Activated T-cell treated with anti-CD3 and anti-CD28 coated beads for 24 hours (primary cell): Measurements from ENCODE around the gene NPAS3.
"Not testable (repeated sequence)": the region's sequence is repeated elsewhere in the genome, so short reads cannot be mapped to it uniquely, and the experiment has no call there.

ENCODE experiments used
- DNase-seq: peaks from one replicate; pipeline ENCODE4 v3.0.0-alpha.2; 2020; ENCODE audit warnings: low read depth

NPAS3 gene

DNA sequence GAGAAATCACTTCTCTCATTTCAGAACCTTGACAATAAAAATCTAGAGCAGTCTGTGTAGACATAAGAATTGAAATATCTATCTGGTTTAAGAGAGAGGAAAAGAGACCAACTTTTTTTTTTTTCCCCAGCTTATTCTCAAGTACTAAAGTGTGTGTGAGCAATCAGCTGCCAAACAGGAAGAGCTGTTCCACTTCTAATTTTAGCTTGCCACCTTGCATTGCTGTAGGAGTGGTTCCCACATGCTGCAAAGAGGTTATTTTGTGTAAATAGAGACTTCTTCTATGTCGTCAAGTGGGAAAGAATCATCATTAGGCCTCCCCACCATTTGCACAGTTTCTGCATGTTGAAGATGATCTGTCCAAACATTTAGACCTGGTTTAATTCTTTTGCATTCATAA, 142.6 kb downstream of the NPAS3 start:
- no peak for DNase-seq

DNA sequence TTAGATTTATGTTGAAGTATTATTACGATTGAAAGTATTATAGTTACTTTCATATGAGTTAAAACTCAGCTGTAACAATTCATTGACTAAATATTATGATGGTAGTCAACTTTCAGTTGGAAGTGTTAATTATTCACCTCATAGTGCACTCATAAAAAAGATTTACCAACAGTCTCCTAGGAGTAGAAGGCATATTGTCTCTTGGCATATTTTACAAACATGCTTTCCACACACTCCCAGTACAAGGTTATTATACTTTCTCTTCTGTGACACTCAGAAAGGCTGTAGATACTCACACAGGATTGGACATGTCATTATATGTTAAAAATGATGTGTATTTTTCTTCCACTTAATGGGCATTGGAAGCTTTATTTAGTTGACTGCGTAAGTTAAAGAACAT, 147.1 kb downstream of the NPAS3 start:
- DNase-seq = no peak

DNA sequence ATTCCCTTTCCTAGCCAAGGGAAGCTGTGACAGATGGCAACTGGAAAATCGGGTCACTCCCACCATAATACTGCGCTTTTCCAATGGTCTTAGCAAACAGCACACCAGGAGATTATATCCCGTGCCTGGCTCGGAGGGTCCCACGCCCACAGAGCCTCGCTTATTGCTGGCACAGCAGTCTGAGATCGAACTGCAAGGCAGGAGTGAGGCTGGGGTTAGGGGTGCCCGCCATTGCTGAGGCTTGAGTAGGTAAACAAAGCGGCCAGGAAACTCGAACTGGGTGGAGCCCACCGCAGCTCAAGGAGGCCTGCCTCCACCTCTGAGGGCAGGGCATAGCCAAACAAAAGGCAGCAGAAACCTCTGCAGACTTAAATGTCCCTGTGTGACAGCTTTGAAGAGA, 149.6 kb downstream of the NPAS3 start:
- not testable (repeated sequence) for DNase-seq

DNA sequence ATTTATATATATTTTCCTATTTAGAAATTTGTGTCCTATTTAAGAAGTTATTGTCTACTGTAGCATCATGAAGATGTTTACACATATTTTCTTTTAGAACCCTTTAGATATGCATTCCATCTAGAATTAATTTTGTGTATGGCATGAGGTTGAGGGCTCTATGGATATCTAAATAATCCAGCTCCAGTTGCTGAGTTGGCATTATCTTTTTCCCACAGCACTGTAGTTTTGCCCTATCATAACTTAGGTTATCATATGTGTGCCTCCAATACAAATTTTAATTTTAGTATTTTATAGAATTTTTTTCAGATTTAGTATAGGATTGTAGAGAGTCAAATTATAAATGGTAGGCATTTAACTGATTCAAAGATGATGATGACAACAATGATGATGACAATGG, 159.3 kb downstream of the NPAS3 start:
- DNase-seq = no peak

DNA sequence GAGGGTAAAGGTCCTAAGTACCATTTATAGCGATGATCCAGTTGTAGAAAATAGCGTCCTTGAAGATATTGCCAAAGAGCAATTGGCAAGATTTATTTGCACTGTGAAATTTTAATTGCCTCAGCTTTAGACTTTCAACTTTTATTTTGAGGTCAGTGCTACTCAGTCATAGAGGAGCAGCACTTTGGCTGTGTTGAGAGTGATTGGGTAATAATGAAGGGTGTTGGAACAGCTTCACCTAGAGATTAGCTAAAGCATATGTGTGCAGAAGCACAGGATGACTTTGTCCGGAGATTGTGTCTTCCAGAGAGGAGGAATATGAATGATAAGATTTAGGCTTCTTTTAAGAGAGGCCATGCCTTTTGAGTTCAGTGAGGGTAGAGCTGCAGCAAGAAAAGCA, 164.8 kb downstream of the NPAS3 start:
- no peak for DNase-seq

DNA sequence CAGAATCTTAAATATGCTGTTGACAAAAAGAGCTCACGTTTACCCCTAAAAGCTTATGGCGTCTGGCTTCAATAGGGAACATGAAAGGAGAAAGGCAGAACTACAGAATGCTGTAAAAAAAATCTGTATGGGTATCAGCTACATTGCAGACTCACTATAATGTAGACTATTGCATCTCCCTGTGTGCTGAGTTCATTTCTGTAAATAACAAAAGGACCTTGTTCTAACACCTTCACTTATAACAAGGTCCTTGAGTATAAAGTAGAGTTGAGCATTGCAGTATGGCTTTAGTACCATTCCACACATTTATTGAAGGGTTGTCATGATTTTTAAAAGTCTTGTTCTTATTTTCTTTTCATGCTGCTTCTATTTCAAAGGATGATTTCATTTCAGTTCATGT, 165.3 kb downstream of the NPAS3 start:
- DNase-seq = no peak

DNA sequence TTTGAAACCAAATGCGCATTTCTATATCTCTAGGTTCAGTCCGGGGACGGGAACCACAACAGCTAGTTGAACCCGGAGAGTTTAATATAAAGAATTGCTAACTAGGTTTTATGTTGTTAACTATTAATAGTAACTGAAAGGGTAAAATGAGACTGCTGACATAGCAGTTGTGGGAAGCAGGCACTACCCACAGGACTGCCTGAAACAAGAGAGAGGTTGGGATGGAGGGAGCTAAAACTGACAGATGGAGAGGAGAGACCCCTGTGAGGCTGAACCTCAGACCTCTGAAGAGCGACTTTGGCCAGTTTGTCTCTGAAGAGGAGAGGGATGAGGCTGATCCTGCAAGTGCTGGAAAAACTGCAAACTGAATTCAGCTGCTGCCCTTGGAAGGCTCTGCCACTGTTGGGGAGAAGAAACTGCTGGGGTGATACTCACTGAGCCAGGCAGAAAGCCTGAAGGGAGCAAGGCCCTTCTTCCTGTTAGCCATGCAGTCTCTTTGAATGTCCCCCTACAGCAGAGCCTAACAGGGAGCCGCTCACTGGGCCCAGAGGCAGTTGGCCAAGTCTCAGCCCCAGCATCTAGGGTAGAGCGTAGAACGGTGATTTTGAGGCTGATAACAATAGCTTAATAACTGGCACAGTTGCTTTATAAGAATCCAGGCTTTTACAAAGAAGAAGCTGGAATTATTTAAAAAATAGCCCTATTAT, 172.2 kb downstream of the NPAS3 start:
- no peak for DNase-seq

DNA sequence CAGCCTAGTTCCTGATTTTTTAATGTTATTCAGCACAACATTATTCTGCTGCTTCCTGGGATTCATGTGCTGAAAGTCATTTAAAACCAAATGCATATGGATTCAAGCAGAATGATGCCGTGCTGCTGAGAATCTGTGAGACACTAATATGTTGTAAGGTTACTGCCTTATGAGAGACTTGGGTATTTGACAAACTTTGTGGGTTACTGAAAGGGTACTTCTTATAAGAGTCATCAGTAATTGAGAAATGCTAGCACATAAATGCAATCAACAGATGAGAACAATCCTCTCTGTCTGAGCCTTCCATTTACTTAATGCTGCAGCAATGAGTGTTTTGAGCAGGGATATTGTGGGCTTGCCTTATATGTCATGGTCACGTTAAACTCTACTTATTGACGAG, 175.7 kb downstream of the NPAS3 start:
- no peak for DNase-seq

DNA sequence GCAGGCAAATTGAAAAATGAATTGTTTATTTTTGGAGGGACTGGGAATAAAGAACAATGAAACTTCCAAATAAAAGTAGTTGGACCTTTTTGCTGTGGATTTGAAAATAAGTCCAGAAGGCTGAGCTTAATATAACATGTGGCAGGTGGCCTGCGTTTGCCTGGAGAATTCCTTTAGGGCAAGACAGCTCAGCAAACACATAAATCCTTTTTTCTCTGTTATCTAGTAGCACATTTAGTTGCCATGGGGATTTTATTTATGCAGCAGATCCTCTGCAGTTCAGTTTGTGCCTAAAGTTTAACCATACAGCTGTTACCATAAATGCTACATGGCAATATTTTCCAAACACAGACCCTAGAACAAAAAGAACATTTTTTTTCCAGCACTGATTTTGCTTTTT, 180.0 kb downstream of the NPAS3 start:
- no peak for DNase-seq

DNA sequence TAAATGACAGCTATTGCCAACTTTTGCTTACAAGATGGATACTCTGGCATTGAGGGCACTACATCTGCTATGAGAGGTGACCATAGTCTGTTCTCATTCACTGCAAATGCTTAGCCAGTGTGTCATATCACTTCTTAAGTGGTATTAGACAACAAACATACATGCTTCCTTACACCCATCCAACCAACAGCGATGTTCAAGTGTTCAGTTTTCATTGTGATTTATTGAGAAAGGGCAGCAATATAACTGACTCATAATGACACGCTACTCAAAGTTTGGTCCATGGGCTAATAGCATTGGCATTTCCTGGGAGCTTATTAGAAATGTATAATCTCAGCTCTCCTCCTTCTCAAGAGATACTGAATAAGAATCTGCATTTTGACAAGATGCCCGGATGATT, 181.7 kb downstream of the NPAS3 start:
- no peak for DNase-seq

DNA sequence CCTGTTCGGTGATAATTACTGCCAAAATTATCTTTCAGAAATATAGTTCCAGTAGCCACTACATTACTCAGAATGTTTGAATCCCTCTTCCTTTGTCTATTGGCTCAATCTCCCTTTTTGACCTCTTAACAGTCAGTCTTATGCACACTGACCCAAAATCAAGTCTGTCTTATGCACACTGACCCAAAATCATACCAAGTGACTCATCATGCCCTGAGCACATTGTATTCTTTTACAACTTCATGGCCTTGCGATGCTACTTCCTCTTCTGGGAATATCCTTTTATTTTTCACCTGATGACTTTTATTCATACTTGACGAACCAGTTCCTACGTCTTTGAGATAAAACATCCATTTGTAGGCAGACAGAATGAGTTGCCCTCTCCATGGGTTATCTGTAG, 182.3 kb downstream of the NPAS3 start:
- no peak for DNase-seq

DNA sequence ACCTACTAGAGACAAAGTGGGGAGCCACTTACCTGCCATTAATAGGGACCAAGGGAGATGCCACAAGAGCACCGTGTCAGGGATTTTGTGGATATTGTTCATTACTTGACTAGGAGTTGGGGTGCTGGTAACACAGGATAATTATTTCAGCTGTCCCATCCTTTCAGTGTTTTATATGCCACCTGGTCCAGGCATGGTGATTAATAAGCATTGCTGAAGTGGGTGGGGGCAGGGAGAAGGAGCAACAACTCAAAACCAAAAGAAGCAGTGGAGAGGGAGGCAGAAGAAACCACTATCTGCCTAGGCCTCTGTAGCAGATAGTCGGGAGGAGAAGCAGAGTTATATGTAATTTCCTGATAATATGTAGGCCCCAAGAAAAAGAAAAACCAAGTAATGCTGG, 184.6 kb downstream of the NPAS3 start:
- DNase-seq = no peak

DNA sequence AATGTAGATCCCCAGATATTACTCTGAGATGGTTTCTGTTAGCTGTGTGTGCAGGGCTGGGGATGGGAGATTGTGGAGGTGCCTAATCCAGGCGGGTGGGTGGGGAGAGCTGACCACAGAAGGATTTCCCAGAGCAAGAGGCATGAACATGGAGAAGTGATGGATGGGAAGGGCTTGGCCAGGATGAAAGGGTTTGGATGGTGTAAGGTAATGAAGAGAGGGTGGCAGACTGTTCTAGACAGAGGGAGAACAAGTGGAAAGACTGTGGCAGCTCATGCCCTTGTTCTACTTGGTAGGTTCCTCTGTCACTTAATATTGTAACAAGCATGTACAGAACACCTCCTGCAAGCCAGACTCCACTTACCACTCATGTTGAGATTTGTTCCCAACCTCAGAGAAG, 187.8 kb downstream of the NPAS3 start:
- no peak for DNase-seq

DNA sequence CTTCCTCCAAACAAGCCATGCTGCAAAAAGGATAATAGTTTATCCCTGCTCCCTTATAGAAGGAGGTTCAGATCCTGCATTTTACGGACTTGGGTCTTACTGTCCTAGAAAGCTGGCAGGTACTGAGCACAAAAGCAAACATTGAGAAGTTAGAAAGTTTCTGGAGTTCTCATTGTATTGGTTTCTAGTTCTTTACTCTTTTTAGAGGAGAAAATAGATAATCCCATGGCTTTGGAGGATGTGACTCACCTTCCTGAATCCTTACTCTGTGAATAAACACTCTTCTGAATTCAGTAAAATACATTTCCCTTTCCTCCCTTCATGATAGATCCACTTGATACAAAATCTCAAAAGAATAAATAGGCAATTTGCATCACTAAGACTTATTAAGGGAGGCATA, 188.9 kb downstream of the NPAS3 start:
- no peak for DNase-seq

DNA sequence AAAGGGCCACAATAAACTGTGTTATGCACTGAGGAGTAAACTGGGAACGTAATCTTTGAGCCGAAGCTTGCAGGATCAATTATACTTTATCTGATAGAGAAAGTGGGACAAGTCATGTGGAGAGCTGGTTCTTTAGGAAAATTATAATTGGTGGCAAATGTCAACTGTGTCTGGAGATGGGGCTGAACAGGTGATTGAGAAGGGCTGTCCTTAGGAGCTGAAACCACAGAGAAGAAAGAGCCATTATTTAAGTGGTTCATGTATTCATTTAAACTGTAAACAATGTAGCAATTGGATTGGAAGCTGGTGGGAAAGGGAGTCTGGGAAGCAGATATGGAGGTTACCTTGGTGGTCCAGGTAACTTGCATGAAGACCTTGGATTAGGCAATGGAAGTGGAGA, 193.1 kb downstream of the NPAS3 start:
- DNase-seq = no peak

DNA sequence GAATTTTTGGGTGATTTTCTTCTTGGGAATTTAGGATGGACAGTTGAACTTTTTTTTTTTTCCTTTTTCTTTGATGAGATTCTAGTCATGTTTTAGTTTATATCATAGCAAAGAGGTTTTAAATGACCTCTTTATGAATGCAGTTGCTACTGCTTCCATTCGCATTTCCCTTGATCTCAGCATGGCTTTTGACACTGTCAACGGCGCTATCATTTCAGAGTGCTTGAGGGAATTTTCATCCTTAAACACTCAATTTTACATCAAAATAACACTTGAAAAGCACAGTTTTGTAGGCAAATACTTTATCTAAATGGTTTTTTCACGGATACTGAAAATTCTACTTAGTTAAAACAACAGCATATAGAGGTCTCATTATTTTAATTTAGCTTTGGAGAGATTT, 195.5 kb downstream of the NPAS3 start:
- DNase-seq = no peak

DNA sequence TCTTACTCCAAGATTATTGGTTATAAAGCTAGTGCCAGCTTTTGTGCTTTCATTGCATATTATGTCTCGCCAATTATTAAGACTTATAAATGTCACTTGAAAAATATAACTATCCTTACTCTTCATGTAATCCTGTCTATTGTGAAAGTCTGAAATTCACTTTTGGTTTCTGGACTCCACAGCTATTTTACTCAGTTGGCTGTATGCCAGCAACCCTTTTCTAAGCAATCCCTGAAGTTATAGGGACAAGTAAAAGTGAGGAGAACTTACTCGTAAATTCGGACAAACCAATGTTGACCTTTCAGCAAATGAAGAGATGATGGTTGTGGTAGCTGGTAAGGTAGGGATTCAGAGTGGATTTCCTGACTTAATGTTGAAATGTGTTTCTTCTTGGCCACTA, 196.3 kb downstream of the NPAS3 start:
- no peak for DNase-seq

DNA sequence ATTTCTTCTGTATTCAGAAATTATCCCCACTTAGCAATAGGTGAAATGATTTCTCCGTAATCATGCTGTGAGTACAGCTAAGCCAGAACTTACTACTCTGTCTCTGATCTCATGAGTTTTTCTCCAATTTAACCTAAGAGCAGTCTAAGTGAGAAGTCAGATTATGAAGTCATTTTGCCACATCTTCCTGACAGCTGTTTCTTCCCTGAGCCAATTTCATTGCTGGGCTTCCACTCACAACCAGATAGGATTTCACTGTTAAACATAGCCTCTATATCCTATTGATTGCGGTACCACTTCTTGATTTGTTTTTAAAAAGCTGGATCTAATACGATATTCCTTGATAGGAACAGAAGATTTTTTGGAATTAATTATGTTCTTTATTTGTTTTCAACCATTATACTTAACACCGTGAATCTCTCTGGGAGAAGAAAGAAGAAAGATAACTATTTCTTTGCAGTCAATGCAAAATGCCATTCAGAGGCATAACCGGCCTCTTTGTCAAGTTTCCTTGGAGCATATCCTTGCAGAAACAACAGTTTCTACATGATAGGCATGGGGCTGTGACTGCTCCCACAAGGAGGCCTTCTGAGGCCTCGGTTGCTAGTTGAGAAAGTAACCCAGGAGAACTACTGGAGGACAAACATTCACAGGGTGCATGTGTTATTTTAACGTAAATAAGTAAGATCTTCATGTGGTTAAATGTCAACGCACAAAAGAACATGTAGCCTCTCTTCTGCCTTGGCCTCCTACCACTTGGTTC, 212.2 kb downstream of the NPAS3 start:
- DNase-seq = no peak

DNA sequence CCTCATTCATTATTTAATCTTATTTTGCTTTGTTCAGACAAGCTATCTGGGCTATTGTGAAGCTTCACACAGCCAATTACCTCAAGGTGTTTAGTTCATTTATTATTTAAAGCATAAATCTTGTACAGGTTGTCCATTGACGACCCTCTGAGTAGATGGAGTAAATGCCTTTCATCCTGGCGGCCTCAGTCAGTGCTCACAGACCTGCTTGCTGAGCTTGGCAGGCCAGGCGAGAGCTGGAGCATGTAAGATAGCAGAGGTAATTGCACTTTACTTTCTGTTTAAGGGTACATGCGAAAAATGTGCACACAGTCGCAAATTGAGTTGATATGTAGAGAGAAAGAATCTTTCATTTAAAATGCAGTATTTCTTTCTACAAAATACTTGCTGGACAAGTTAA, 224.4 kb downstream of the NPAS3 start:
- DNase-seq = no peak

DNA sequence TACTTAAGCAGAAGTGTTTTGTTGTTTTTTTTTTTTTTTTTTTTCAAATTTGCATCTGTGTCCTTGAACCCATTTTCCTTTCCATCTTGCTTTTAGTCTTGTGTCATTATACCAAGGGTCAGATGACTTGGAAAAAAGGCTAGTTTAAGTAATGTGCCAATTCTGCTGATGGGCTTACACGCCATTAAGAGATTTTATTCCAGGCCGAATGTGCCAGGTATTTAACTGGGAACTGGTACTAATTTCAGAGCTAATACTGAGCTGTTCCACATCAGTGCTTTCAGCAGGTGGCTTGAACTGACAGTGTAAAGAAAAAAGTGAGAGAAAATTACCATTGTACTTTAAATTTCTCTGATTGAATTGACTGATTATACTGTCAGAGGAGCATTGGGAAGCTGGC, 224.9 kb downstream of the NPAS3 start:
- DNase-seq = no peak

DNA sequence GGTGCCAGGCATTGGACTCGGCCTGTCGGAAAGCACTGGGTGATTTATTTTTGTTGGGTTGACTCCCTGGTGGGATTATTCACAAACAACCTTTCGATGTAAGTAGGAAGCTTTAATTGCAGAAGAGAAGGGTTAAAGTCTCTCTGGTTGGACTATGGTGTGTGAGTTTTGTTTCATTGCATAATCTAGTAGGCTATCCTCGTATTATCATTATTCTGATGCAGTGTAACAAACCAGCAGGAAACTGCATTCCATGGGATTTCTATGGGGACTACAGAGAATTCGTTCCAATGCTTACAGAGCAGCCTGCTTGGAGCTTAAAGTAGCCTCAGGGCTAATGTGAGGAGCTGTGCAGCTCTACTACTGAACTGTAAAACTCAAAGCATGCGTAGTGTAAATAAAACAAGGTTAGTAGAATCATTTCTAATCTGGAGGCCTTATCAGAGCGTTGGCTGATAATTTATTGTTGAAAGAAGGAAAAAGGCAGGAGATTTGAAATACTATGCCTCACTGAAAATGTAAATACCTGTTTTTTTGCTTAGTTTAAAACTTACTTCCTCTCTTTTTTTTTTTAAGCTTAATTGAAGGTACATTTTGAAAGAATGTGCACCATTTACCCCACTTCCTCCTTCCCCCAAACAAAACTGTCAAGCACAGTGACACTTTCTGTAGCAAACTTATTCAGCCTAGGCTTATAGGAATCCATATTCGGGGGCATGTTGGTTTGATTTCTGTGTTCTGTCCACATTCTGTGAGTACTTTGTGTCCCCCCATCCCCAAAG, 226.7 kb downstream of the NPAS3 start:
- no peak for DNase-seq

DNA sequence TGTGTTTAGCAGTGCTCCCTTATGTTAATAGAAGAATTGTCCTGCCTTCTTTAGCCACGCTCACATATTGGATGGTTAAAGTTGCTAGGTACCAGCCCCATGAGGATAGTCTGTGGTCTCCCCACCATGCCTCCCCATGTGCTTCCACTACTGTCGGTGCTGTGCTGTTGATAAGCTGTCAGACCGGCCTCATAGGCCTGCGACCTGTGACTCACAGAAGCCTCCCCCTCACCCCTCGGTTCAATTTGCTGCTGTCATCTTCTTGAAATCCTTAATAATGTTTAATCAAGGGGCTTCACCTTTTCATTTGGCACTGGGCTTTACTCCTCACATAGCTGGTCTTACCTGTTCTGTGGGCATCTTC, 227.2 kb downstream of the NPAS3 start:
- DNase-seq = no peak

DNA sequence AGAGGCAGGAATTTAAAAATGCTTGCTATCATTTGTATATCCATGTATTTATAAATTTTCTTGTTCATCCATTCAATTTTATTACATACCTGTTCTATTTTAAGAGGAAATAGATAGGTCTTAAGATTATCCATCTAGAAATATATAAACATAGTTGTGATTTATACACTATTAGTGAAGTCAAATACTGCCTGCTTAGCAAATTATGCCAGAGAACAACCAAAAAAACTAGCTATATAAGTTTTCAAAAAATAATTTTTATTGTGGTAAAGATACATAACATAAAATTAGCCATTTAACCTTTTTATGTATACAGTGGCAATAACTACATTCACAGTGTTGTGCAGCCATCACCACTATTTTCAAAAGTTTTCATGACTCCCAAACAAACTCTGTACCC, 237.3 kb downstream of the NPAS3 start:
- DNase-seq = no peak
